Fibroblast of villous mesenchyme (primary cell): ENCODE data around the gene CCDC6. TPM values are rescaled to one million over a fixed set of nuclear protein-coding genes. Genes with fewer than 3 reads are reported as not detected.

Source experiments
- DNase-seq: peaks from one replicate; pipeline ENCODE4 v3.0.0-alpha.2; 2010; ENCODE audit warnings: low read depth
- H3K4me3 ChIP-seq: 2 replicates; pipeline ENCODE4 v1.5.1; 2011; ENCODE audit warnings: low read depth, mild to moderate bottlenecking, low read length
- CTCF ChIP-seq: IDR thresholded peaks from 2 replicates; pipeline ENCODE4 v1.5.1; 2012; ENCODE audit warnings: low read depth, mild to moderate bottlenecking, low read length; ENCODE audit not compliant: insufficient read depth
- total RNA-seq: library from RNA; depleted of rRNA; stranded (reverse); fragments of >200 nt; gene quantifications from 2 replicates; pipeline ENCODE4 v1.2.3, GENCODE V29; 2012

CCDC6 gene
- total RNA-seq, 1 donor = 52.2 TPM

DNA sequence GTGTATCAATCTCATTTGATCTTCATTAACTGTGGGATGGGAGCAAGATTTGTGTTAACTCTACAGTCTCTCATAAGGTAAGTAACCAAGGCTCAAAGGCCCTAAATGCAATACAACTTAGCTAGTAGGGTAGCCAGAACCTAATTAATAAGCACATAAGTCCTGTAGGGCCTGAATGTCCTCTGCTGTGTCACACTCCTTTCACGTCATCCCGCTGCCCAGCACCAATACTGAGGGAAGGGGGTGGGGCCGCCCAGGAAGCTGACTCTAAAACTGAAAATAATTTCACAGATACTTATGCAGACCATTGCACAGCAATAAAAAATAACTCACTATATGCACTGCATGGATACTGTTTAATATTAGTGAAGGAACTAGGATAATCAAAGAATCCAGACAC, 13.7 kb downstream of the CCDC6 start:
- H3K4me3 ChIP-seq = no peak overlapping the region
- no peak for TF ChIP-seq CTCF
- no peak for DNase-seq

GRCh38 chr10:59891936-59892335, 14.4 kb downstream of the CCDC6 start:
- DNase-seq = no peak
- no peak overlapping the region for H3K4me3 ChIP-seq
- TF ChIP-seq CTCF = no peak

GRCh38 chr10:59891349-59891748, 15.0 kb downstream of the CCDC6 start:
- no peak for DNase-seq
- TF ChIP-seq CTCF = no peak

GRCh38 chr10:59888781-59889435, 17.4 kb downstream of the CCDC6 start:
- H3K4me3 ChIP-seq = no peak overlapping the region
- no peak for TF ChIP-seq CTCF
- DNase-seq = no peak

More at GRCh38 chr10:59891349-59891748, 15.0 kb downstream of the CCDC6 start:
- H3K4me3 ChIP-seq = no peak overlapping the region

- no peak overlapping the region for H3K4me3 ChIP-seq
- no peak for TF ChIP-seq CTCF
- DNase-seq = no peak
These were observed 18.2 kb downstream of the CCDC6 start for GRCh38 chr10:59887972-59888640.

GRCh38 chr10:59887006-59887405, 19.4 kb downstream of the CCDC6 start:
- H3K4me3 ChIP-seq = no peak overlapping the region
- DNase-seq = no peak
- TF ChIP-seq CTCF = no peak
